ENCODE data around the gene IER5.

- no peak for TF ChIP-seq GATA2 (IDR thresholded peaks at IDR 0.05; ENCODE audit: low read depth, low read length)
- TF ChIP-seq GATA3 (IDR thresholded peaks at IDR 0.05; ENCODE audit: low read depth, low read length) = no peak
These were observed 6.1 kb downstream of the IER5 start for GRCh38 chr1:181094416-181095212.
